ENCODE results near the gene GPX4. TPM values are rescaled to one million over a fixed set of nuclear protein-coding genes. Genes with fewer than 3 reads are reported as not detected.

Gene GPX4
- total and polyA plus RNA-seq, 10 of the 15 experiments (the other 5 are each of a cell fraction or from before 2014, with no cell fraction given), result 33.3 to 749 (median 297) TPM

GRCh38 chr19:1116726-1117581, 13.2 kb downstream of the GPX4 start (continued):
- TF ChIP-seq BMI1 (IDR thresholded peaks at IDR 0.05; ENCODE audit: borderline replicate concordance), result no peak
- no peak for TF ChIP-seq RUNX3 (IDR thresholded peaks at IDR 0.05; ENCODE audit: low read length)
- no peak for TF ChIP-seq EED (IDR thresholded peaks at IDR 0.05; ENCODE audit: low read depth)
- TF ChIP-seq CEBPB (IDR thresholded peaks at IDR 0.05; ENCODE audit: borderline replicate concordance in 1 of 2, low read depth in 2 of 2, low read length in 2 of 2), result no peak

- ATAC-seq, result no peak
- Histone ChIP-seq H3K27ac (ENCODE audit: control insufficient read depth, insufficient read depth) (no peak overlapping the region), H2AFZ (ENCODE audit: control insufficient read depth, low read depth, low read length) (no peak overlapping the region), H3K27me3 (replicated peaks in 1 of 2; ENCODE audit: control insufficient read depth in 2 of 2, insufficient read depth in 2 of 2, low read length in 1 of 2) (no peaks in the 10 kb centered on the region), H3K4me2 (ENCODE audit: control insufficient read depth, insufficient read depth) (no peak overlapping the region), H3K9ac (ENCODE audit: control insufficient read depth, insufficient read depth, low read length) (no peak overlapping the region), H3K4me3 (no peak overlapping the region), H3K9me3 (replicated peaks; ENCODE audit: control insufficient read depth, insufficient read depth, low read length) (no peaks in the 10 kb centered on the region), H4K20me1 (ENCODE audit: control insufficient read depth, insufficient read depth) (no peaks in the 10 kb centered on the region), H3K36me3 (ENCODE audit: control insufficient read depth in 2 of 2, insufficient read depth in 2 of 2, low read length in 1 of 2) (peaks cover 0 to 35% of the 10 kb centered on the region in 2 experiments; a peak in 3 of 4 replicates), H3K4me1 (ENCODE audit: control insufficient read depth, insufficient read depth, low read length) (0 out of 2 replicates have a peak, but pooled peaks cover 3% of the 10 kb centered on the region), H3K79me2 (ENCODE audit: control insufficient read depth, insufficient read depth, low read length) (no peaks in the 10 kb centered on the region)
- no peak for TF ChIP-seq TARDBP (IDR thresholded peaks at IDR 0.05; ENCODE audit: borderline replicate concordance)
- no peak for TF ChIP-seq NR2F1 (conservative IDR thresholded peaks at IDR 0.05)
- no peak for TF ChIP-seq EGR1 (IDR thresholded peaks at IDR 0.05; ENCODE audit: borderline replicate concordance in 1 of 2, low read depth in 2 of 2, low read length in 2 of 2)
- no peak for TF ChIP-seq STAT3 (IDR thresholded peaks at IDR 0.05; ENCODE audit: low read depth, low read length)
- TF ChIP-seq BRCA1 (IDR thresholded peaks at IDR 0.05; ENCODE audit: low read depth, low read length), result no peak
- no peak for TF ChIP-seq SUPT20H (IDR thresholded peaks at IDR 0.05; ENCODE audit: borderline replicate concordance, control insufficient read depth, low read depth, low read length)
- TF ChIP-seq POLR2AphosphoS2 (IDR thresholded peaks at IDR 0.05; ENCODE audit: low read depth, low read length), result no peak
- TF ChIP-seq HSF1 (IDR thresholded peaks at IDR 0.05; ENCODE audit: low read depth, low read length), result no peak
- no peak for TF ChIP-seq CUX1 (IDR thresholded peaks at IDR 0.05; ENCODE audit: insufficient replicate concordance, low read depth, low read length)
- no peak for TF ChIP-seq RELB (IDR thresholded peaks at IDR 0.05; ENCODE audit: low read depth)
- 89% methylated on average over 16 of the region's 16 CpGs for WGBS (ENCODE audit: insufficient coverage, insufficient replicate concordance, low lambda C conversion rate, missing lambda C conversion rate)
- intact Hi-C loops (cut with micrococcal nuclease; ENCODE audit: unreplicated experiment) (no loop called here), in situ Hi-C loops (cut with MboI) (no loop called here)
- ChIA-PET RAD21 (ENCODE audit: unreplicated experiment) (no interaction called here), SMC1A (ENCODE audit: uncharacterized antibody, unreplicated experiment) (no interaction called here), POLR2A (no interaction called here), CTCF (no interaction called here)
- FAIRE-seq, result no peak
- no peak for DNase-seq (ENCODE audit: low read depth, low spot score)
- no TSS peak for BruUV-seq (replicated peaks)
Observed at GRCh38 chr19:1117654-1118053, 13.9 kb downstream of the GPX4 start.
